Esophagus squamous epithelium (tissue), 5 donors: ENCODE measurements around the gene CLDN5. TPM values are rescaled to one million over a fixed set of nuclear protein-coding genes. Genes with fewer than 3 reads are reported as not detected.
A peak's percentile ranks its signal among the peaks of the same experiment; 100 is the strongest.

Source experiments
- DNase-seq: peaks from one replicate; lab custom pipeline; 2025; lab: John Stamatoyannopoulos, UW
- H3K27ac ChIP-seq, 4 donors: fragments of 200-600 bp; sonication (generic); one replicate each; pipeline ENCODE4 v1.5.1; 2016 to 2019; ENCODE audit warnings: mild to moderate bottlenecking in 1 of 4
- H3K27me3 ChIP-seq, 4 donors: fragments of 200-600 bp; sonication (generic); 1 replicate in 3 of 4; 2 replicates in 1 of 4; pipeline versions ENCODE4 v1.5.1 to v1.6.0; 2017 to 2021; ENCODE audit warnings: antibody characterized with exemption in 1 of 4
- H3K36me3 ChIP-seq, 3 donors: fragments of 200-600 bp; sonication (generic); one replicate each; pipeline ENCODE4 v1.5.1; 2016 to 2019
- H3K4me1 ChIP-seq, 3 donors: fragments of 200-600 bp; sonication (generic); one replicate each; pipeline ENCODE4 v1.5.1; 2017 to 2019
- H3K4me3 ChIP-seq, 4 donors: fragments of 200-600 bp; sonication (generic); 1 replicate in 3 of 4; 2 replicates in 1 of 4; pipeline ENCODE4 v1.5.1; 2016 to 2019; ENCODE audit warnings: mild to moderate bottlenecking in 2 of 4, moderate library complexity in 1 of 4
- H3K9me3 ChIP-seq, 3 donors: fragments of 200-600 bp; sonication (generic); one replicate each; pipeline ENCODE4 v1.5.1; 2016 to 2019
- POLR2A ChIP-seq, 4 donors: fragments of 450-650 bp; IDR thresholded peaks; one replicate each; pipeline ENCODE4 v1.6.1; 2017; ENCODE audit warnings: antibody characterized with exemption in 4 of 4, mild to moderate bottlenecking in 4 of 4, moderate library complexity in 3 of 4
- WGBS, 2 donors: methylation state at CpG; one replicate each; pipeline ENCODE4 v1.1.5; 2018; 5-methylcytosine and 5-hydroxymethylcytosine counted together
- intact Hi-C: fragments of 100-400 bp; cut with DNase I; formaldehyde crosslinking; loops from one replicate; pipeline ENCODE4 v1.15.0; 2022
- total RNA-seq, 4 donors: library from RNA; depleted of rRNA; stranded (reverse); fragments of >200 nt; gene quantifications; one replicate each; pipeline ENCODE4 v1.1.0, GENCODE V29; 2016
- TF ChIP-seq, protein P1 (sequence below), 6 experiments: fragments of 450-650 bp in 4 of 6; fragments of 200-600 bp in 2 of 6; sonication (generic) in 2 of 6; IDR thresholded peaks; one replicate each; pipeline ENCODE4 v1.5.1; 2016 to 2019; ENCODE audit warnings: antibody characterized with exemption in 6 of 6, mild to moderate bottlenecking in 4 of 6, moderate library complexity in 4 of 6
- donor health status: DM: yes; HTN: yes; CAD: no.

CLDN5 gene, protein sequence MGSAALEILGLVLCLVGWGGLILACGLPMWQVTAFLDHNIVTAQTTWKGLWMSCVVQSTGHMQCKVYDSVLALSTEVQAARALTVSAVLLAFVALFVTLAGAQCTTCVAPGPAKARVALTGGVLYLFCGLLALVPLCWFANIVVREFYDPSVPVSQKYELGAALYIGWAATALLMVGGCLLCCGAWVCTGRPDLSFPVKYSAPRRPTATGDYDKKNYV
- total RNA-seq = 10 to 100 TPM in 3 of 4 donors, 1 to 10 TPM in 1; 9.7 to 62.9 (median 23.0) TPM

DNA sequence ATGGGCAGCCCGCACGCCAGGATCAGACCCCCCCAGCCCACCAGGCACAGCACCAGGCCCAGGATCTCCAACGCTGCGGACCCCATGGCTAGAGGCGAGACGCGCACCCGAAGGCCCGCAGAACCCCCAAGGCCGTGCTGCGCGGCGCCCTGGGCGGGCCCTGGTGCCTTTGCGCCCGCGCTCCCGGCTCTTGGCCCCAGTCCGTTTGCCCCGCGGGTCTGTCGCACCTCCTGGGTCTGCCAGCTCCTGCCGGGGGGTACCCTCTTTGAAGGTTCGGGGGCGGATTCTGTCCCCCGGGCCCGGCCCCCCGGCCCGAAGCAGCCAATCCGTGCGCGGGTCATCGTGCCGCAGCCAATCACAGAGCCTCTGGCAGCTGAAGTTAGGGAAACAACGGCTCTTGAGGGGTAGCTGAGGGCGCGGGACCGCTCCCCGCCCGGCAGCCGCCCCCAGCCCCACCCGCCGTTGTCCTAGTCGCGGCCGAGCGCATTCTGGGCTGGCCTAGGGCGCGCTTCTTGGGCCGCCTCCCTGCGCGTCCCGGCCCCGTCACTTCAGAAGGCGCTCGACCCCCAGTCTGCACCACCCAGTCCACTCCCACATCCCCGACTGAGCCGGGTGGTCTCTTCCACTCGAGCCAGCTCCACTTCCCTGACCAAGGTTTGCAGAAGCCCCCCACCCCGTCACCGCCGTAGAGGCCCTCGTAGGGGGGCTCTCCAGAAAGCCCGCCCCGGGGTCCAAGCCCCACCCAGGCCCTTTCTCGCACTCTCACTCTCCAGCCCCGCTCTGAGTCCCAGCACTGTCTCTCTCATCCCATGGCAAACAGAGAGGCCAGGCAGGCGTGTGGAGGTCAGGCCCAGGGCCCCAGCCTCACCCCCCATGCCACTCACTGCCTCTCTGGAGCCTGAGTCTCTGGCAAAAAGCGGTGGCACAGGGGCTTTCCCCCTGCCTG is at the start of gene CLDN5:
Gene CLDN5, minus strand, starts transcription at position 241 of the 946 bp plus-strand sequence. Its CDS starts 155 bp downstream, at position 86.
- intact Hi-C loops = no loop called here
- H3K36me3 ChIP-seq = no peaks in the 10 kb centered on the region
- peak in 2 of 4 donors; percentile 55 to 77 for TF ChIP-seq POLR2A (IDR thresholded peaks at IDR 0.05)
- TF ChIP-seq, protein P1, sequence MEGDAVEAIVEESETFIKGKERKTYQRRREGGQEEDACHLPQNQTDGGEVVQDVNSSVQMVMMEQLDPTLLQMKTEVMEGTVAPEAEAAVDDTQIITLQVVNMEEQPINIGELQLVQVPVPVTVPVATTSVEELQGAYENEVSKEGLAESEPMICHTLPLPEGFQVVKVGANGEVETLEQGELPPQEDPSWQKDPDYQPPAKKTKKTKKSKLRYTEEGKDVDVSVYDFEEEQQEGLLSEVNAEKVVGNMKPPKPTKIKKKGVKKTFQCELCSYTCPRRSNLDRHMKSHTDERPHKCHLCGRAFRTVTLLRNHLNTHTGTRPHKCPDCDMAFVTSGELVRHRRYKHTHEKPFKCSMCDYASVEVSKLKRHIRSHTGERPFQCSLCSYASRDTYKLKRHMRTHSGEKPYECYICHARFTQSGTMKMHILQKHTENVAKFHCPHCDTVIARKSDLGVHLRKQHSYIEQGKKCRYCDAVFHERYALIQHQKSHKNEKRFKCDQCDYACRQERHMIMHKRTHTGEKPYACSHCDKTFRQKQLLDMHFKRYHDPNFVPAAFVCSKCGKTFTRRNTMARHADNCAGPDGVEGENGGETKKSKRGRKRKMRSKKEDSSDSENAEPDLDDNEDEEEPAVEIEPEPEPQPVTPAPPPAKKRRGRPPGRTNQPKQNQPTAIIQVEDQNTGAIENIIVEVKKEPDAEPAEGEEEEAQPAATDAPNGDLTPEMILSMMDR (IDR thresholded peaks at IDR 0.05) = no peak
- 19% methylated on average over 8 of the region's 69 CpGs; no CpG with 5 or more reads in 1 of the 2 donors for WGBS, 2 donors
- H3K4me1 ChIP-seq = peaks cover 14 to 33% (median 17%) of the 10 kb centered on the region in 3 donors
- H3K27ac ChIP-seq = peak within 1 kb of the TSS; percentile 42 to 87 (median 74)
- no peak for DNase-seq
- H3K4me3 ChIP-seq = peak within 1 kb of the TSS; percentile 33 to 66 (median 41)
- H3K9me3 ChIP-seq = no peaks in the 10 kb centered on the region
- peaks cover 0 to 66% (median 5%) of the 10 kb centered on the region in 4 donors for H3K27me3 ChIP-seq

DNA sequence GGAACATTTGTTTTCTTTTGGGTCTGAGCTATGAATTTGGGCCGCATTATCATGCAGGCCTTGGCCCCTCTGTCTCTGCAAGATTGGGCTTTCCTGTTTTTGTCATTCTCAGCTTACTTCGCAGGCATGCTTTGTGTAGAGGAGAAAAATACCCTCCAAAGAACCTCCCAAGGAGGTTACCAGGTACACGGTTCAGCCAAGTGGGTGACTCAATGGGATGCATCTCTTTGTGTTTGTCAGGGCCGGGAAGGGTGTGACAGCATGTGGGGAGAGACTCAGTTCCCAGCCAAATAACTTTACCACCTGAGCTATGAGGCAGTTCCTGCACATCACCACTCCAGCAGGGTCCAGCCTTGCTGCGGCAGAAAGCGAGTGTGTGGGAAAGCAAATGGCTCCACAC is 47.8 kb upstream of the CLDN5 start:
- TF ChIP-seq, protein P1 (IDR thresholded peaks at IDR 0.05) = no peak
- no peak for TF ChIP-seq POLR2A (IDR thresholded peaks at IDR 0.05)
- Histone ChIP-seq H3K27ac (peak overlapping the region in 2 of 4 donors; percentile 34 to 49), H3K4me3 (no peak overlapping the region), H3K36me3 (no peaks in the 10 kb centered on the region), H3K27me3 (no peaks in the 10 kb centered on the region), H3K9me3 (no peaks in the 10 kb centered on the region), H3K4me1 (peaks cover 3 to 44% (median 9%) of the 10 kb centered on the region in 3 donors)
- no peak for DNase-seq
- 21 to 52% methylated on average over 4 to 6 of the region's 6 CpGs for WGBS, 2 donors
- intact Hi-C loops = no loop called here

DNA sequence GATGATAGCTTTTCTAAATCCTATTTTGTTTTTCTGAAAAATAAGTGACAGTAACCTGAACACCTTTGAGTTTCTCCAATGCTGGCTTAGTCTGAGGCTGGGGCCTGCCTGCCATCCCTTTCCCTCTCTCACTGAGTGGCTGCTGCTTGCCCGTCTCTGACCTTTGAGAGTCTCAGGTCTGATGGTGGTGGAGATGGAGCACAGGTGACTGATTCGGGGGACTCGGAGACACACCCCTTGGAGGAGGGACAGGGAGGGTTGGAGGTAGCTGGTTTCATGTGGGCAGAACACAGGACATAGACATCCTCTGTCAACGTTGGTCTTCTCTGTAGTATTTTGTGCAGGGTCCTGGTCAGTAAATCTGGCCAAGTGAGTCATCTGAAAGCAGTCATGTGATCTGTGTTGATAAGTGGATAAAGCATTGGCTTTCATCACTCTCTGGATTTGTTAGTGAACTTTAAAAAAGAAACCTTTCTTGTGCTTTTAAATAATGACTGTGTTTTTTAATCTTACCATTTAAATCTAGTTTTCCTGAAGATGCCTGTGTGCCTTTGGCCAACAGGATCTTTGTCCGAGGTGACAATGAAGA is 47.1 kb upstream of the CLDN5 start:
- Histone ChIP-seq H3K4me3 (no peak overlapping the region), H3K36me3 (no peaks in the 10 kb centered on the region), H3K9me3 (no peaks in the 10 kb centered on the region), H3K27ac (peak overlapping the region in 1 of 4 donors; percentile 42), H3K4me1 (peaks cover 3 to 42% (median 7%) of the 10 kb centered on the region in 3 donors), H3K27me3 (no peaks in the 10 kb centered on the region)
- DNase-seq = no peak
- no peak for TF ChIP-seq POLR2A (IDR thresholded peaks at IDR 0.05)
- TF ChIP-seq, protein P1 (IDR thresholded peaks at IDR 0.05) = no peak
- WGBS, 2 donors = 68 to 76% methylated on average over 5 of the region's 5 CpGs
- intact Hi-C loops = no loop called here

DNA sequence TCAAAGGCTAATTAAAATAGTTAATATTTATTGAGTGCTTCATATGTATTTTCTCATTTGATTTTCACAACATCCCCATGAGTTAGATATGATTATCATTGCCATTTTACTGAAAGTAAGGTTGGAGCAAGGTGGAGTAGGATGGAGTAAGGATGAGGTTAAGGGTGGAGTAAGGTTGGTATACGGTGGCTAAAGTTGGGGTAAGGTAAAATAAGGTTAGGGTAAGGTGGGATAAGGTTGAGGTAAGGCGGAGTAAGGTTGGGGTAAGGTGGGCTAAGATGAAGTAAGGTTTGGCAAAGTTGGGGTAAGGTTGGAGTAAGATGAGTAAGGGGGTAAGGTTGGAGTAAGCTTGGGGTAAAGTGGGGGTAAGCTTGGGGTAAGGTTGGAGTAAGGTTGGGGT is 45.8 kb upstream of the CLDN5 start:
- 85 to 91% methylated on average over 2 of the region's 2 CpGs for WGBS, 2 donors

More for the DNA sequence above, 45.8 kb upstream of the CLDN5 start:
- TF ChIP-seq POLR2A (IDR thresholded peaks at IDR 0.05) = no peak
- TF ChIP-seq, protein P1 (IDR thresholded peaks at IDR 0.05) = no peak
- DNase-seq = no peak
- Histone ChIP-seq H3K9me3 (no peaks in the 10 kb centered on the region), H3K36me3 (no peaks in the 10 kb centered on the region), H3K27ac (no peak overlapping the region), H3K4me1 (peaks cover 4 to 43% (median 7%) of the 10 kb centered on the region in 3 donors), H3K4me3 (no peak overlapping the region), H3K27me3 (peaks cover 0 to 10% (median 0%) of the 10 kb centered on the region in 4 donors)
- intact Hi-C loops = no loop called here
